HCT116 (cell line): ENCODE results near the gene ENTPD6.

Experiments
- EZH2 ChIP-seq: fragments of 200-600 bp; sonication (generic); IDR thresholded peaks from 2 replicates; pipeline ENCODE4 v1.6.1; 2017; ENCODE audit warnings: antibody characterized with exemption, mixed run types
- POLR2A ChIP-seq: IDR thresholded peaks from 2 replicates; pipeline ENCODE4 v1.7.0; 2011; ENCODE audit warnings: borderline replicate concordance; ENCODE audit not compliant: insufficient read depth, insufficient read length; ENCODE audit errors: extremely low read depth
- SIN3A ChIP-seq: IDR thresholded peaks from 2 replicates; pipeline ENCODE4 v1.6.1; 2012; ENCODE audit warnings: low read depth
- YY1 ChIP-seq: IDR thresholded peaks from 2 replicates; pipeline ENCODE4 v1.6.1; 2011; ENCODE audit warnings: low read length, low read depth, moderate library complexity, mild to moderate bottlenecking; ENCODE audit not compliant: insufficient replicate concordance; ENCODE audit errors: extremely low read depth
- TF ChIP-seq, protein P1 (sequence below), 3 experiments: fragments of 200-600 bp in 1 of 3; sonication (generic) in 1 of 3; IDR thresholded peaks in 2 of 3; conservative IDR thresholded peaks in 1 of 3; 2 replicates each; pipeline ENCODE4 v1.5.1; 2012 to 2017; ENCODE audit warnings: low read depth in 2 of 3, low read length in 2 of 3, antibody characterized with exemption in 1 of 3, borderline replicate concordance in 1 of 3, control low read depth in 1 of 3, mild to moderate bottlenecking in 1 of 3, mixed read lengths in 1 of 3, mixed run types in 1 of 3, moderate library complexity in 1 of 3; ENCODE audit not compliant: insufficient read depth in 1 of 3

DNA sequence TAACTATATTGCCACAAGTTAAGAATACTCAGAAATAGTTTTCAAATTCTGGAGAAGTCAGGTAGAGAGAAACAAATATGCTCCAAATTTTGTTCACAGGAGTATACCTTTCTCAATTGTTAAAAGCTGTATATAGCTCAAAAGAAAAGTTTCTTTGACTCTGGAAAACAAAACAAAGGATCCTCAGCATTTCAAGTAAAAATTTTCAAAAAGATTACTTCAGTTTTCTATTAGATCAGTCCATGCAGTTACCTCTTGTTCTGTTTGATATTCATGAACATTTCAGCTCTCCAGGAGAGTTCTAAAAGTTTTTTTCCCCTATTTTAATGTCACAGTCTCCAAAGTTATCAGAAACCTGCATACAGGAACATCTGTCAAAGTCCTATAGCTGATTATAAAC, 30.4 kb upstream of the ENTPD6 start:
- TF ChIP-seq, protein P1, sequence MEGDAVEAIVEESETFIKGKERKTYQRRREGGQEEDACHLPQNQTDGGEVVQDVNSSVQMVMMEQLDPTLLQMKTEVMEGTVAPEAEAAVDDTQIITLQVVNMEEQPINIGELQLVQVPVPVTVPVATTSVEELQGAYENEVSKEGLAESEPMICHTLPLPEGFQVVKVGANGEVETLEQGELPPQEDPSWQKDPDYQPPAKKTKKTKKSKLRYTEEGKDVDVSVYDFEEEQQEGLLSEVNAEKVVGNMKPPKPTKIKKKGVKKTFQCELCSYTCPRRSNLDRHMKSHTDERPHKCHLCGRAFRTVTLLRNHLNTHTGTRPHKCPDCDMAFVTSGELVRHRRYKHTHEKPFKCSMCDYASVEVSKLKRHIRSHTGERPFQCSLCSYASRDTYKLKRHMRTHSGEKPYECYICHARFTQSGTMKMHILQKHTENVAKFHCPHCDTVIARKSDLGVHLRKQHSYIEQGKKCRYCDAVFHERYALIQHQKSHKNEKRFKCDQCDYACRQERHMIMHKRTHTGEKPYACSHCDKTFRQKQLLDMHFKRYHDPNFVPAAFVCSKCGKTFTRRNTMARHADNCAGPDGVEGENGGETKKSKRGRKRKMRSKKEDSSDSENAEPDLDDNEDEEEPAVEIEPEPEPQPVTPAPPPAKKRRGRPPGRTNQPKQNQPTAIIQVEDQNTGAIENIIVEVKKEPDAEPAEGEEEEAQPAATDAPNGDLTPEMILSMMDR (IDR thresholded peaks at IDR 0.05 in 2 of 3, conservative IDR thresholded peaks at IDR 0.05 in 1 of 3; ENCODE audit: borderline replicate concordance in 1 of 3, insufficient read depth in 1 of 3, low read depth in 2 of 3, low read length in 2 of 3), result no peak
- no peak for TF ChIP-seq POLR2A
- TF ChIP-seq YY1, result no peak
- TF ChIP-seq SIN3A, result no peak
- TF ChIP-seq EZH2, result no peak
